Mesenchymal stem cell (in vitro differentiated cells and primary cell): ENCODE results near the gene GALNT16.
A peak's percentile ranks its signal among the peaks of the same experiment; 100 is the strongest.

Experiments
- DNase-seq: peaks from one replicate; pipeline ENCODE4 v3.0.0-alpha.2; 2013
- H2AFZ ChIP-seq: one replicate; pipeline ENCODE4 v1.6.1; 2013; ENCODE audit warnings: low read depth, mild to moderate bottlenecking, control low read depth, inconsistent platforms, low read length, moderate library complexity
- H2AK5ac ChIP-seq: 2 replicates; pipeline ENCODE4 v1.6.1; 2013; ENCODE audit warnings: low read length, moderate library complexity, mild to moderate bottlenecking, inconsistent platforms; ENCODE audit not compliant: severe bottlenecking
- H2BK120ac ChIP-seq: one replicate; pipeline ENCODE4 v1.6.1; 2013; ENCODE audit warnings: low read depth, mild to moderate bottlenecking, inconsistent platforms, low read length, moderate library complexity
- H2BK12ac ChIP-seq, 2 experiments: one replicate each; pipeline ENCODE4 v1.6.1; 2013; ENCODE audit warnings: inconsistent platforms in 2 of 2, low read length in 2 of 2, mild to moderate bottlenecking in 2 of 2, moderate library complexity in 2 of 2, control low read depth in 1 of 2
- H2BK15ac ChIP-seq: one replicate; pipeline ENCODE4 v1.6.1; 2013; ENCODE audit warnings: mild to moderate bottlenecking, low read depth, inconsistent platforms; ENCODE audit not compliant: poor library complexity, severe bottlenecking
- H2BK5ac ChIP-seq: 2 replicates; pipeline ENCODE4 v1.6.1; 2013; ENCODE audit warnings: low read depth, mild to moderate bottlenecking, low read length, control low read depth, inconsistent platforms; ENCODE audit not compliant: poor library complexity, severe bottlenecking
- H3K14ac ChIP-seq, 2 experiments: one replicate each; pipeline ENCODE4 v1.6.1; 2013; ENCODE audit warnings: inconsistent platforms in 2 of 2, low read length in 2 of 2, control low read depth in 1 of 2, mild to moderate bottlenecking in 1 of 2, moderate library complexity in 1 of 2
- H3K18ac ChIP-seq, 2 experiments: one replicate each; pipeline ENCODE4 v1.6.1; 2013; ENCODE audit warnings: inconsistent platforms in 2 of 2, low read length in 2 of 2, control low read depth in 1 of 2, low read depth in 1 of 2, mild to moderate bottlenecking in 1 of 2
- H3K23ac ChIP-seq, 2 experiments: one replicate each; pipeline ENCODE4 v1.6.1; 2013; ENCODE audit warnings: inconsistent platforms in 2 of 2, low read length in 2 of 2, mild to moderate bottlenecking in 2 of 2, moderate library complexity in 2 of 2, control low read depth in 1 of 2
- H3K27ac ChIP-seq: 2 replicates; pipeline ENCODE4 v1.5.1; 2013; ENCODE audit warnings: mild to moderate bottlenecking, moderate library complexity, low read length, control low read depth, inconsistent platforms; ENCODE audit not compliant: poor library complexity, severe bottlenecking
- H3K27me3 ChIP-seq, 2 experiments: 2 replicates each; pipeline versions ENCODE4 v1.6.1 to v1.7.0; 2013; ENCODE audit warnings: low read length in 2 of 2, mild to moderate bottlenecking in 2 of 2, moderate library complexity in 2 of 2, control low read depth in 1 of 2, inconsistent platforms in 1 of 2; ENCODE audit not compliant: control insufficient read depth in 1 of 2, insufficient read depth in 1 of 2
- H3K36me3 ChIP-seq, 2 experiments: 2 replicates each; pipeline versions ENCODE4 v1.6.1 to v1.7.0; 2013; ENCODE audit warnings: low read length in 2 of 2, control low read depth in 1 of 2, inconsistent platforms in 1 of 2, low read depth in 1 of 2, mild to moderate bottlenecking in 1 of 2; ENCODE audit not compliant: insufficient read depth in 2 of 2, control insufficient read depth in 1 of 2
- H3K4ac ChIP-seq, 2 experiments: one replicate each; pipeline ENCODE4 v1.6.1; 2013; ENCODE audit warnings: inconsistent platforms in 2 of 2, low read length in 2 of 2, mild to moderate bottlenecking in 2 of 2, moderate library complexity in 2 of 2, control low read depth in 1 of 2, low read depth in 1 of 2
- H3K4me1 ChIP-seq: 2 replicates; pipeline ENCODE4 v1.6.1; 2013; ENCODE audit warnings: low read depth, low read length, control low read depth; ENCODE audit not compliant: control insufficient read depth, insufficient read depth
- H3K4me2 ChIP-seq: 2 replicates; pipeline ENCODE4 v1.6.1; 2013; ENCODE audit warnings: low read length, mild to moderate bottlenecking, inconsistent platforms; ENCODE audit not compliant: poor library complexity, severe bottlenecking
- H3K4me3 ChIP-seq, 2 experiments: 2 replicates each; pipeline versions ENCODE4 v1.5.1 to v1.7.0; 2013; ENCODE audit warnings: low read length in 2 of 2, mild to moderate bottlenecking in 2 of 2, control low read depth in 1 of 2, low read depth in 1 of 2; ENCODE audit not compliant: insufficient read depth in 1 of 2
- H3K79me1 ChIP-seq: replicated peaks from 2 replicates; pipeline ENCODE4 v1.6.1; 2013; ENCODE audit warnings: mild to moderate bottlenecking, control low read depth, low read length, inconsistent platforms; ENCODE audit not compliant: poor library complexity, severe bottlenecking
- H3K9ac ChIP-seq: 2 replicates; pipeline ENCODE4 v1.7.0; 2013; ENCODE audit warnings: mild to moderate bottlenecking, low read length, moderate library complexity
- H3K9me3 ChIP-seq: 2 replicates; pipeline ENCODE4 v1.7.0; 2013; ENCODE audit warnings: mild to moderate bottlenecking, low read length; ENCODE audit not compliant: control insufficient read depth
- H4K8ac ChIP-seq: one replicate; pipeline ENCODE4 v1.6.1; 2013; ENCODE audit warnings: inconsistent platforms, mild to moderate bottlenecking, low read length, moderate library complexity
- H4K91ac ChIP-seq: one replicate; pipeline ENCODE4 v1.6.1; 2013; ENCODE audit warnings: mild to moderate bottlenecking, low read length, inconsistent platforms
- WGBS: methylation state at CpG from one replicate; pipeline ENCODE4 v1.1.7; 2013; ENCODE audit warnings: mixed read lengths; 5-methylcytosine and 5-hydroxymethylcytosine counted together

The GALNT16 gene

GRCh38 chr14:69261761-69262331 is 1.9 kb downstream of the GALNT16 start:
- no peaks in the 10 kb centered on the region for H3K9me3 ChIP-seq
- peaks cover 26 to 77% of the 10 kb centered on the region in 2 experiments for H3K27me3 ChIP-seq
- no peak overlapping the region for H4K8ac ChIP-seq
- H3K4me2 ChIP-seq = no peak overlapping the region
- H3K4me3 ChIP-seq = peak overlapping the region in 1 of 2 experiments; percentile 81
- DNase-seq = no peak
- no peak overlapping the region for H3K18ac ChIP-seq
- no peak overlapping the region for H3K14ac ChIP-seq
- 31% methylated on average over 2 of the region's 5 CpGs for WGBS
- H2AFZ ChIP-seq = no peak overlapping the region
- no peak overlapping the region for H4K91ac ChIP-seq
- no peak overlapping the region for H3K4ac ChIP-seq
- no peak overlapping the region for H3K27ac ChIP-seq
- peaks cover 0 to 2% of the 10 kb centered on the region in 2 experiments for H3K36me3 ChIP-seq
- H3K79me1 ChIP-seq = no peaks in the 10 kb centered on the region
- H2BK12ac ChIP-seq = peak overlapping the region in 1 of 2 experiments; percentile 67
- H2BK15ac ChIP-seq = no peak overlapping the region
- H3K23ac ChIP-seq = no peak overlapping the region
- no peak overlapping the region for H2BK120ac ChIP-seq
- H2BK5ac ChIP-seq = no peak overlapping the region
- no peak overlapping the region for H2AK5ac ChIP-seq
- peak overlapping the region; percentile 86 for H3K9ac ChIP-seq
- peaks cover 20% of the 10 kb centered on the region for H3K4me1 ChIP-seq

GRCh38 chr14:69262516-69262915 is 2.6 kb downstream of the GALNT16 start:
- WGBS = 58% methylated on average over 3 of the region's 3 CpGs
- Histone ChIP-seq H2BK5ac (no peak overlapping the region), H3K27ac (no peak overlapping the region)

GRCh38 chr14:69263364-69263763 is 3.4 kb downstream of the GALNT16 start:
- WGBS = 44% methylated on average over 6 of the region's 6 CpGs

More at GRCh38 chr14:69262516-69262915, 2.6 kb downstream of the GALNT16 start:
- Histone ChIP-seq H3K18ac (no peak overlapping the region), H2BK15ac (no peak overlapping the region), H2BK12ac (no peak overlapping the region), H3K27me3 (peaks cover 22 to 70% of the 10 kb centered on the region in 2 experiments), H3K36me3 (peaks cover 0 to 2% of the 10 kb centered on the region in 2 experiments), H2AK5ac (no peak overlapping the region), H3K4ac (no peak overlapping the region), H3K79me1 (no peaks in the 10 kb centered on the region), H3K23ac (no peak overlapping the region), H3K9ac (peak overlapping the region; percentile 86), H2BK120ac (no peak overlapping the region), H4K91ac (no peak overlapping the region), H3K9me3 (no peaks in the 10 kb centered on the region), H2AFZ (no peak overlapping the region), H3K4me1 (peaks cover 20% of the 10 kb centered on the region), H4K8ac (no peak overlapping the region), H3K14ac (no peak overlapping the region), H3K4me3 (peak overlapping the region in 1 of 2 experiments; percentile 81), H3K4me2 (no peak overlapping the region)
- DNase-seq = no peak

GRCh38 chr14:69263771-69264170 is 3.8 kb downstream of the GALNT16 start:
- Histone ChIP-seq H3K9me3 (no peaks in the 10 kb centered on the region), H3K9ac (peak overlapping the region; percentile 74), H3K27me3 (peaks cover 9 to 58% of the 10 kb centered on the region in 2 experiments), H3K36me3 (peaks cover 0 to 2% of the 10 kb centered on the region in 2 experiments), H2BK5ac (no peak overlapping the region), H3K79me1 (no peaks in the 10 kb centered on the region), H3K23ac (no peak overlapping the region), H2AK5ac (no peak overlapping the region), H4K8ac (no peak overlapping the region), H3K4ac (no peak overlapping the region), H3K4me2 (no peak overlapping the region), H2BK15ac (no peak overlapping the region), H2BK120ac (no peak overlapping the region), H3K18ac (no peak overlapping the region), H3K4me3 (no peak overlapping the region), H4K91ac (no peak overlapping the region), H2AFZ (no peak overlapping the region), H2BK12ac (no peak overlapping the region), H3K4me1 (peaks cover 21% of the 10 kb centered on the region), H3K27ac (no peak overlapping the region), H3K14ac (no peak overlapping the region)
- no peak for DNase-seq
- WGBS = 91% methylated on average over 8 of the region's 8 CpGs

More at GRCh38 chr14:69263364-69263763, 3.4 kb downstream of the GALNT16 start:
- Histone ChIP-seq H2BK120ac (no peak overlapping the region), H4K91ac (no peak overlapping the region), H3K36me3 (peaks cover 0 to 2% of the 10 kb centered on the region in 2 experiments), H3K4me2 (no peak overlapping the region), H3K18ac (no peak overlapping the region), H4K8ac (no peak overlapping the region), H3K4me1 (peaks cover 20% of the 10 kb centered on the region), H3K4ac (no peak overlapping the region), H2AK5ac (no peak overlapping the region), H3K4me3 (no peak overlapping the region), H2BK5ac (no peak overlapping the region), H3K14ac (no peak overlapping the region), H3K27me3 (peaks cover 14 to 62% of the 10 kb centered on the region in 2 experiments), H3K79me1 (no peaks in the 10 kb centered on the region), H2BK15ac (no peak overlapping the region), H2BK12ac (no peak overlapping the region), H3K27ac (no peak overlapping the region), H2AFZ (no peak overlapping the region), H3K23ac (no peak overlapping the region), H3K9ac (peak overlapping the region; percentile 74), H3K9me3 (no peaks in the 10 kb centered on the region)
- DNase-seq = peak; percentile 87
